AG09319 (cell line): Measurements from ENCODE around the gene ZNF646.

ENCODE experiments used
- DNase-seq: peaks from one replicate; pipeline ENCODE4 v3.0.0-alpha.2; 2010; ENCODE audit warnings: low read depth; ENCODE audit errors: extremely low read depth
- CTCF ChIP-seq: IDR thresholded peaks from 2 replicates; pipeline ENCODE4 v1.5.1; 2011; ENCODE audit warnings: low read depth, mild to moderate bottlenecking, inconsistent platforms, low read length, moderate library complexity

ZNF646 gene

GRCh38 chr16:31055613-31056012, 18.6 kb upstream of the ZNF646 start:
- TF ChIP-seq CTCF = no peak
- DNase-seq = no peak

DNA sequence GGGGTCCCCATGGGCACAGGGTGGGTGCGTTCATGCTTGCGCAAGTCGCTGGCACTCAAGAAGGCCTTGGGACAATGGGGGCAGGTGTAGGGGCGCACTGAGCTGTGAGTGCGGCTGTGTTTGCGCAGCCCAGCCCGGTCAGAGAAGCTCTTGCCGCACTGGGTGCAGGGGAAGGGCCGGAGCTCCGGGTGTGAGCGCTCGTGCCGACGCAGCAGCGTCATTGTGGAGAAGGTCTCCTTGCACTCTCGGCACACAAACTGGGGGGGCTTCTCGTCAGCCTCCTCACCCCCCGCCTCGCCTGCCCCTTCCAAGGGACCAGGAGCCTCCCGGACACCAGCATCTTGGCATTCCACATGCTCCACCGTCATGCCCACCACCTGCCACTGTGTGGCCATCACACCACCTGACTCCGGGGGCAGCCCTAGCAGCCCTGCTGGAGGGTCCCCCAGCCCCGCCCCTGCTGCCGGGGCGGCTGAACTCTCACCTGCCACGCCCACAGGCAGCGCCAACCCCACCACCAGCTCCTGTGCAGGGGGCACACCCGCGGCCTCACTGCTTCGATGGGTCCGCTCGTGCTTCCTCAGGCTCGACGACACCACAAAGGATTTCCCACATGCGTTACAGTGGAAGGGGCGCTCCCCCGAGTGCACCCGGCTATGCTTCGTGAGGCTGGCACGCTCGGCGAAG, 13.0 kb upstream of the ZNF646 start:
- TF ChIP-seq CTCF = no peak
- DNase-seq = no peak

GRCh38 chr16:31061813-31062440, 12.3 kb upstream of the ZNF646 start:
- TF ChIP-seq CTCF = no peak
- DNase-seq = no peak

DNA sequence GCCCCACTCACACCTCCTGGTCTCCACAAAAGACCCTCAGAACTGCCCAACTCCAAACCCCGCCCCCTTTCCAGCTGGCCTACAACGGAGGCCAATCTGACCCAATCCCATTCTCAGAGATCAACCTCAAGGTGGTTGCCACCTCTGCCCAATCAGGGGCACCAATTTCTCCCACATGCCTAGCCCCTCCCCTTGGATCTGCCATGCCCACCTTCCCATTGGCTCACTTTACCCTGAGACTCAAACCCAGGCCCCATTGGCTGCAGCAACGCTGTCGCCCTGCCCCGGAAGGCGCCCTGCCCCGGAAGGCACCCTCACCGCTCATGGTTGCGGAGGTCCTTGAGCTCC, 10.8 kb upstream of the ZNF646 start:
- no peak for DNase-seq
- no peak for TF ChIP-seq CTCF

GRCh38 chr16:31063843-31064611, 10.2 kb upstream of the ZNF646 start:
- no peak for TF ChIP-seq CTCF
- no peak for DNase-seq

DNA sequence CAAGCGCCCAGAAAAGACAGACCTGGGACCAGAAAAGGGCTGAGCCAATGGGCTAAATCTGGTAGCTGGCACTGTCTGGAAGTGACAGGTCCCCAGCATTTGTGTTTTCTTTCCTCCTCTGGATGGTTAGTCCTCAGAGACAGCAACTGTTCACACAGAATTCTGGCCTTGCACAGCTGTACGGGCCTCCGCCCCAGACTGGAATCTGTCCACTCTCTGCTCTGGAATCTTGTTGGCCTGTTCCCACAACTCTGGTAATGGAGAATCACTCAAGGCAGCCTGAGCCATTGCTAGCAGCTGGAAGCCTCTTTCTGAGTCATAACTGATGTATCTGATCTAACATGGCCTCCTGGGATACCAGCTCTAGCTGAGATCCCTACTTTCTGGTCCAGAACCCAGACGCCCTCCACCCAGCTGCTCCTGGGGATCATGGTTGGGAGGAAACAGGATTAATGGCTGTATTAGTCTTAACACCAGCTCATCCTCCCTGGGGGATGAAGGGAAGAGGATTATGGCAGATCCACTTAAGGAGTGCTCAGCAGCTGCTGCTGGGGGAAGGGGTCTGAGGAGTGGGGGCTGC, 9.2 kb upstream of the ZNF646 start:
- peak; percentile 78 for DNase-seq
- no peak for TF ChIP-seq CTCF

DNA sequence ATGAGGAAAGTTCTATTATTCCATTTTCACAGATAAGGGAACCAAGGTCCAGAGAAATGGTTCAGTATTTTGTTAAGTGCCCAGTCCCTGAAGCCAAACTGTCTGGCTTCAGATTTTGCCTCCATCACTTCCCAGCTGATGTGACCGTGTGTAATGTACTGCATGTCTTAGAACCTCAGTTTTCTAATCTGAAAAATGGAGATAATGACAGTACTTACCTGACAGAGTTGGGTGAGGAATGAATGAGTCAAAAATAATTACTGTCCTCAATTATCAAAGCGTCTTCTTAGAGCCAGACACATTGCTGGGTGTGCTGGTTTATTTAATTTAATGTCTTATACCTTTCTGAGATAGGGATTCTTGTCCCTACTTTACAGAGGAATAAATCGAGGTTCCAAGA, 6.9 kb upstream of the ZNF646 start:
- TF ChIP-seq CTCF = no peak
- no peak for DNase-seq
